GM18508 (cell line): ENCODE results near the gene RGPD3.
"Not testable (repeated sequence)": the region's sequence is repeated elsewhere in the genome, so short reads cannot be mapped to it uniquely, and the experiment has no call there.

Experiments
- ATAC-seq: cut with Tn5 transposase; IDR thresholded peaks from one replicate; pipeline ENCODE4 v1.9.1; 2021; ENCODE audit warnings: moderate number of reproducible peaks; ENCODE audit not compliant: insufficient read depth, unreplicated experiment

RGPD3 gene

GRCh38 chr2:106486551-106487385 is 18.6 kb upstream of the RGPD3 start, which contains the start of gene CD8B2:
CD8B2 (plus strand) TSS chr2:106487364; CDS start chr2:106487427, 63 bp downstream.
- ATAC-seq: not testable (repeated sequence)

- not testable (repeated sequence) for ATAC-seq
These were observed 11.3 kb upstream of the RGPD3 start for GRCh38 chr2:106479563-106479962.

- ATAC-seq: not testable (repeated sequence)
These were observed 9.4 kb upstream of the RGPD3 start for GRCh38 chr2:106477647-106478046.

- ATAC-seq: not testable (repeated sequence)
These were observed 2.4 kb upstream of the RGPD3 start for GRCh38 chr2:106470658-106471057.

GRCh38 chr2:106467516-106467915 is 697 bp downstream of the RGPD3 start:
- not testable (repeated sequence) for ATAC-seq

GRCh38 chr2:106461882-106462281 is 6.3 kb downstream of the RGPD3 start:
- not testable (repeated sequence) for ATAC-seq

- ATAC-seq: not testable (repeated sequence)
These were observed 77.5 kb downstream of the RGPD3 start for GRCh38 chr2:106390680-106391079.

GRCh38 chr2:106388814-106389410 is 79.3 kb downstream of the RGPD3 start:
- ATAC-seq: not testable (repeated sequence)

GRCh38 chr2:106384548-106384947 is 83.7 kb downstream of the RGPD3 start:
- ATAC-seq: not testable (repeated sequence)

- ATAC-seq: not testable (repeated sequence)
These were observed 86.3 kb downstream of the RGPD3 start for GRCh38 chr2:106381867-106382266.

- not testable (repeated sequence) for ATAC-seq
These were observed 88.6 kb downstream of the RGPD3 start for GRCh38 chr2:106379567-106379966.

GRCh38 chr2:106369182-106369581 is 99.0 kb downstream of the RGPD3 start:
- not testable (repeated sequence) for ATAC-seq

- no peak for ATAC-seq
These were observed 101.9 kb downstream of the RGPD3 start for GRCh38 chr2:106366204-106366885.

GRCh38 chr2:106363791-106364190 is 104.4 kb downstream of the RGPD3 start:
- no peak for ATAC-seq

- no peak for ATAC-seq
These were observed 105.4 kb downstream of the RGPD3 start for GRCh38 chr2:106362789-106363188.

GRCh38 chr2:106359512-106359911 is 108.7 kb downstream of the RGPD3 start:
- no peak for ATAC-seq

GRCh38 chr2:106358521-106358920 is 109.7 kb downstream of the RGPD3 start:
- ATAC-seq: no peak

- ATAC-seq: peak; percentile 97
These were observed 110.1 kb downstream of the RGPD3 start for GRCh38 chr2:106358081-106358480.

GRCh38 chr2:106356291-106356690 is 111.9 kb downstream of the RGPD3 start:
- no peak for ATAC-seq

- ATAC-seq: no peak
These were observed 114.5 kb downstream of the RGPD3 start for GRCh38 chr2:106353676-106354075.

- ATAC-seq: no peak
These were observed 117.2 kb downstream of the RGPD3 start for GRCh38 chr2:106350980-106351379.
